A549 treated with AZD9567 at 1 μM for 4 hours (cell line): Measurements from ENCODE around the gene IL12RB1. TPM values are rescaled to one million over a fixed set of nuclear protein-coding genes. Genes with fewer than 3 reads are reported as not detected.

Experiments used
- total RNA-seq: library from RNA; stranded (reverse); fragments of 200-300 nt; extraction: Qiagen RNA extraction; gene quantifications from 5 replicates; pipeline ENCODE4 v1.2.3, GENCODE V29; 2022; ENCODE audit not compliant: insufficient read depth

The IL12RB1 gene
- not detected in 5 replicates for total RNA-seq

DNA sequence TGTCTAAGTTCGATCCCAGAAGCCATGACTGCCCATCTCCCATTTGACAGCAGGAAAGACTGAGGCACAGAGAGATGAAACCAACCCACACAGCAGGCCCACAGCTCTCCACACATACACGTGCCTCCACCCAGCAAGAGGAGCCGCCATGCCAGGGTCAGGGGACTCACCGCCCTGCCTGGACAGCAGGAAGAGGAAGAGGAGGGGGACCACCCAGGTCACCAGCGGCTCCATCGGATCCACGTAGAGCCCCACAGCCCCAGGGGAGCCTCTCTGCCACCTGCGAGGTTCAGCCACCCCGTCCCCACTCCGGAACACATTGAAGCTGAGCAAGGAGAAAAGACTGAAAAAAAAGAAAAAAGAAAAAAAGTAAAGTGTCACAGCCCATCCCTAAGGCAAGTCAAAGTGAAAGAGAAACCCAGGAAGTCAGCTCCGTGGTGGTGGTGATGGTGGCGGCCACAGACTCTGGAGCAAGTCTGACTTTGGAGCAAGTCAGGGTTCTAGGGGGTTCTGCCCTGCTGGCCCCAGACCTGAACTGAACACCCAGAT is at the start of gene IL12RB1:
Gene IL12RB1, minus strand, starts transcription at position 345 of the 549 bp plus-strand sequence. Its CDS starts 111 bp downstream, at position 234.

GRCh38 chr19:18097217-18097992 is 10.7 kb upstream of the IL12RB1 start, which contains the start of gene MAST3:
Gene MAST3, plus strand, starts transcription at chr19:18097778. Its CDS starts 15 bp downstream, at chr19:18097793.

Other genes with a start within 250 kb of the IL12RB1 start
- gene JAK3, start 239.0 kb downstream of the IL12RB1 start, total RNA-seq = 0.22 to 0.35 TPM (median 0.26 TPM) in 5 replicates
- 1,507 to 2,300 TPM (median 2,170 TPM) in 5 replicates for gene RPL18A, start 227.0 kb downstream of the IL12RB1 start, total RNA-seq
- gene SLC5A5, start 215.0 kb downstream of the IL12RB1 start, total RNA-seq = 0.14 to 0.22 TPM (median 0.17 TPM) in 4 of 5 replicates, not detected in the other
- gene CCDC124, start 153.9 kb downstream of the IL12RB1 start, total RNA-seq = 80.4 to 119 TPM (median 113 TPM) in 5 replicates
- 0.57 to 1.2 TPM (median 0.86 TPM) in 4 of 5 replicates, not detected in the other for gene KCNN1, start 119.8 kb downstream of the IL12RB1 start, total RNA-seq
- gene ARRDC2, start 78.8 kb downstream of the IL12RB1 start, total RNA-seq = 27.9 to 44.1 TPM (median 43.5 TPM) in 5 replicates
- gene MAST3, start 10.8 kb upstream of the IL12RB1 start, total RNA-seq = 1.9 to 2.4 TPM (median 2.2 TPM) in 5 replicates
- 9.9 to 15.0 TPM (median 12.4 TPM) in 5 replicates for gene PIK3R2, start 66.2 kb upstream of the IL12RB1 start, total RNA-seq
- 13.6 to 22.2 TPM (median 15.9 TPM) in 5 replicates for gene IFI30, start 86.9 kb upstream of the IL12RB1 start, total RNA-seq
- gene MPV17L2, start 106.3 kb upstream of the IL12RB1 start, total RNA-seq = 9.5 to 14.8 TPM (median 12.7 TPM) in 5 replicates
- 0.71 to 0.99 TPM (median 0.79 TPM) in 4 of 5 replicates, not detected in the other for gene RAB3A, start 117.1 kb upstream of the IL12RB1 start, total RNA-seq
- gene PDE4C, start 139.5 kb upstream of the IL12RB1 start, total RNA-seq = 0.05 to 0.48 TPM (median 0.16 TPM) in 4 of 5 replicates, not detected in the other
- gene IQCN, start 187.5 kb upstream of the IL12RB1 start, total RNA-seq = 0.38 to 0.58 TPM (median 0.44 TPM) in 4 of 5 replicates, not detected in the other
- 32.5 to 55.4 TPM (median 47.0 TPM) in 5 replicates for gene JUND, start 194.7 kb upstream of the IL12RB1 start, total RNA-seq
- 195 to 241 TPM (median 232 TPM) in 5 replicates for gene LSM4, start 236.1 kb upstream of the IL12RB1 start, total RNA-seq